Natural killer cell (primary cell): ENCODE results near the gene SCARB2. TPM values are rescaled to one million over a fixed set of nuclear protein-coding genes. Genes with fewer than 3 reads are reported as not detected.

Source experiments
- ATAC-seq, 3 donors: fragments of 150-1000 bp in 2 of 3; fragments of 200-7000 bp in 1 of 3; cut with Tn5 transposase; 1 replicate in 1 of 3; 2 replicates in 2 of 3; pipeline ENCODE4 v1.10.0; 2021; ENCODE audit warnings: mild to moderate bottlenecking in 2 of 3, moderate library complexity in 2 of 3
- DNase-seq, 2 donors: peaks; one replicate each; pipeline versions ENCODE4 v3.0.0 to v3.0.0-alpha.2; 2013 to 2021; ENCODE audit warnings: mixed read lengths in 1 of 2
- H3K27ac ChIP-seq: one replicate; pipeline ENCODE4 v1.5.1; 2013; ENCODE audit warnings: mild to moderate bottlenecking, low read length
- H3K27me3 ChIP-seq: one replicate; pipeline ENCODE4 v1.6.1; 2013; ENCODE audit warnings: low read length; ENCODE audit not compliant: control insufficient read depth, insufficient read depth
- H3K36me3 ChIP-seq: one replicate; pipeline ENCODE4 v1.6.1; 2013; ENCODE audit warnings: low read length; ENCODE audit not compliant: control insufficient read depth, insufficient read depth
- H3K4me1 ChIP-seq: one replicate; pipeline ENCODE4 v1.6.1; 2013; ENCODE audit warnings: low read length; ENCODE audit not compliant: control insufficient read depth, insufficient read depth
- H3K4me3 ChIP-seq: one replicate; pipeline ENCODE4 v1.5.1; 2013; ENCODE audit warnings: low read length
- H3K9me3 ChIP-seq: one replicate; pipeline ENCODE4 v1.6.1; 2013; ENCODE audit warnings: low read length; ENCODE audit not compliant: control insufficient read depth, insufficient read depth
- H3K27ac Mint-ChIP-seq, 2 donors: one replicate each; pipeline ENCODE4 v1.8.0; 2022; ENCODE audit warnings: mild to moderate bottlenecking in 2 of 2, mixed read lengths in 2 of 2, moderate library complexity in 1 of 2
- H3K27me3 Mint-ChIP-seq, 2 donors: one replicate each; pipeline ENCODE4 v1.8.0; 2022; ENCODE audit warnings: low read depth in 2 of 2, mixed read lengths in 2 of 2
- H3K36me3 Mint-ChIP-seq: one replicate; pipeline ENCODE4 v1.8.0; 2022; ENCODE audit warnings: mixed read lengths
- H3K4me1 Mint-ChIP-seq, 2 donors: one replicate each; pipeline ENCODE4 v1.8.0; 2022; ENCODE audit warnings: mixed read lengths in 2 of 2
- H3K4me3 Mint-ChIP-seq: one replicate; pipeline ENCODE4 v1.8.0; 2022; ENCODE audit warnings: mild to moderate bottlenecking, moderate library complexity, mixed read lengths
- H3K9me3 Mint-ChIP-seq, 2 donors: one replicate each; pipeline ENCODE4 v1.8.0; 2022; ENCODE audit warnings: mixed read lengths in 2 of 2
- CTCF ChIP-seq: fragments of 200-600 bp; IDR thresholded peaks from one replicate; pipeline ENCODE4 v1.8.0; 2022; ENCODE audit warnings: antibody characterized with exemption
- WGBS: methylation state at CpG from one replicate; pipeline ENCODE4 v1.1.7; 2013; ENCODE audit warnings: missing lambda C conversion rate; ENCODE audit not compliant: insufficient coverage; 5-methylcytosine and 5-hydroxymethylcytosine counted together
- intact Hi-C: fragments of 100-400 bp; cut with micrococcal nuclease; formaldehyde crosslinking; loops from one replicate; pipeline ENCODE4 v1.14.2; 2022
- total RNA-seq, 4 donors: library from RNA; stranded (reverse); fragments of 120-200 nt in 1 of 4; gene quantifications; one replicate each; pipeline versions ENCODE4 v1.2.3 to v1.2.4, GENCODE V29; 2013 to 2022

Gene SCARB2
- total RNA-seq, 3 donors from 2014 or later (not counting 1 experiment from before 2014, with no cell fraction given) = 22.0 to 39.0 (median 30.4) TPM

GRCh38 chr4:76200771-76201231, 12.8 kb downstream of the SCARB2 start:
- no peak for ATAC-seq
- Mint-ChIP-seq H3K4me3 (peak overlapping the region; percentile 2), H3K36me3 (no peaks in the 10 kb centered on the region), H3K4me1 (peaks cover 34 to 40% of the 10 kb centered on the region in 2 donors), H3K27me3 (no peaks in the 10 kb centered on the region), H3K27ac (peak overlapping the region; percentile 3 to 18), H3K9me3 (no peaks in the 10 kb centered on the region)
- Histone ChIP-seq H3K27me3 (no peaks in the 10 kb centered on the region), H3K27ac (no peak overlapping the region), H3K36me3 (peaks cover 2% of the 10 kb centered on the region), H3K9me3 (no peaks in the 10 kb centered on the region), H3K4me3 (no peak overlapping the region), H3K4me1 (peaks cover 20% of the 10 kb centered on the region)
- DNase-seq = peak in 1 of 2 donors; percentile 9
- 96% methylated on average over 4 of the region's 4 CpGs for WGBS
- intact Hi-C loops = no loop called here
- TF ChIP-seq CTCF = no peak

GRCh38 chr4:76199664-76200211, 13.9 kb downstream of the SCARB2 start:
- no peak overlapping the region for H3K4me3 ChIP-seq
- Mint-ChIP-seq H3K27me3 (no peaks in the 10 kb centered on the region), H3K9me3 (no peaks in the 10 kb centered on the region), H3K4me1 (peaks cover 33 to 40% of the 10 kb centered on the region in 2 donors), H3K27ac (peak overlapping the region; percentile 58 to 73), H3K36me3 (peaks cover 1% of the 10 kb centered on the region), H3K4me3 (peak overlapping the region; percentile 50)
- DNase-seq (peak in 1 of 2 donors; percentile 40), ATAC-seq (peak; percentile 76 to 90 (median 83))
- intact Hi-C loops = no loop called here
- TF ChIP-seq CTCF = no peak
- 16% methylated on average over 13 of the region's 13 CpGs for WGBS
- peak overlapping the region; percentile 2 for H3K27ac ChIP-seq
- no peaks in the 10 kb centered on the region for H3K27me3 ChIP-seq
- H3K9me3 ChIP-seq = no peaks in the 10 kb centered on the region
- peaks cover 5% of the 10 kb centered on the region for H3K36me3 ChIP-seq
- H3K4me1 ChIP-seq = peaks cover 20% of the 10 kb centered on the region

GRCh38 chr4:76198411-76199237, 15.0 kb downstream of the SCARB2 start:
- intact Hi-C loops = no loop called here
- H3K27me3 Mint-ChIP-seq = no peaks in the 10 kb centered on the region
- H3K4me3 ChIP-seq = no peak overlapping the region
- H3K36me3 ChIP-seq = peaks cover 12% of the 10 kb centered on the region
- no peak overlapping the region for H3K27ac ChIP-seq
- 58% methylated on average over 4 of the region's 4 CpGs for WGBS
- H3K36me3 Mint-ChIP-seq = peaks cover 11% of the 10 kb centered on the region
- ATAC-seq = no peak
- TF ChIP-seq CTCF = no peak
- no peak overlapping the region for H3K4me3 Mint-ChIP-seq
- H3K9me3 Mint-ChIP-seq = no peaks in the 10 kb centered on the region
- H3K4me1 ChIP-seq = peaks cover 20% of the 10 kb centered on the region
- peak overlapping the region in 1 of 2 donors; percentile 47 for H3K27ac Mint-ChIP-seq
- peaks cover 34 to 35% of the 10 kb centered on the region in 2 donors for H3K4me1 Mint-ChIP-seq
- no peaks in the 10 kb centered on the region for H3K9me3 ChIP-seq
- peak in 1 of 2 donors; percentile 45 for DNase-seq
- H3K27me3 ChIP-seq = no peaks in the 10 kb centered on the region
